UCSD-AML1 (cell line): Measurements from ENCODE around the gene ZMYND10.
A peak's percentile ranks its signal among the peaks of the same experiment; 100 is the strongest.

Experiments
- DNase-seq: peaks from one replicate; lab custom pipeline; 2025; ENCODE audit not compliant: unreplicated experiment; lab: John Stamatoyannopoulos, UW

Gene ZMYND10

GRCh38 chr3:50371133-50371685, 25.7 kb upstream of the ZMYND10 start:
- peak; percentile 29 for DNase-seq

GRCh38 chr3:50370594-50370993, 25.1 kb upstream of the ZMYND10 start:
- DNase-seq: peak; percentile 68

GRCh38 chr3:50369012-50369670, 23.6 kb upstream of the ZMYND10 start:
- DNase-seq: peak; percentile 23

- no peak for DNase-seq
Observed at GRCh38 chr3:50365842-50366220, 20.3 kb upstream of the ZMYND10 start.

GRCh38 chr3:50365080-50365841, 19.7 kb upstream of the ZMYND10 start:
- peak; percentile 41 for DNase-seq

- no peak for DNase-seq
Observed at GRCh38 chr3:50364573-50365079, 19.1 kb upstream of the ZMYND10 start.

- DNase-seq: no peak
Observed at GRCh38 chr3:50359760-50360110, 14.2 kb upstream of the ZMYND10 start.

- DNase-seq: peak; percentile 93
Observed at GRCh38 chr3:50358911-50359759, 13.6 kb upstream of the ZMYND10 start, which contains the start of gene TMEM115. TSS of gene TMEM115 (minus strand) at chr3:50359521. CDS start at chr3:50359063, 458 bp downstream.

GRCh38 chr3:50358355-50358910, 12.9 kb upstream of the ZMYND10 start:
- DNase-seq: no peak

- no peak for DNase-seq
Observed at GRCh38 chr3:50357481-50357880, 11.9 kb upstream of the ZMYND10 start.

GRCh38 chr3:50356553-50356952, 11.0 kb upstream of the ZMYND10 start:
- DNase-seq: peak; percentile 40

GRCh38 chr3:50355829-50356552, 10.5 kb upstream of the ZMYND10 start:
- DNase-seq: no peak

- no peak for DNase-seq
Observed at GRCh38 chr3:50354850-50355249, 9.3 kb upstream of the ZMYND10 start.

- no peak for DNase-seq
Observed at GRCh38 chr3:50354186-50354764, 8.7 kb upstream of the ZMYND10 start.

GRCh38 chr3:50353245-50354004, 7.9 kb upstream of the ZMYND10 start:
- no peak for DNase-seq

- DNase-seq: no peak
Observed at GRCh38 chr3:50352781-50353180, 7.2 kb upstream of the ZMYND10 start.

GRCh38 chr3:50351323-50351697, 5.8 kb upstream of the ZMYND10 start:
- no peak for DNase-seq

- DNase-seq: peak; percentile 97
Observed at GRCh38 chr3:50350527-50351322, 5.2 kb upstream of the ZMYND10 start, which contains the start of the genes CYB561D2 and NPRL2. TSS of gene CYB561D2 (plus strand) at chr3:50350862. CDS start at chr3:50351434, 572 bp downstream. TSS of gene NPRL2 (minus strand) at chr3:50350775. CDS start at chr3:50350652, 123 bp downstream.
